Trophoblast cell (in vitro differentiated cells and primary cell): ENCODE measurements around the gene BCL7C.

Experiments used
- DNase-seq, 2 donors: peaks; one replicate each; pipeline ENCODE4 v3.0.0-alpha.2; 2016
- H2AFZ ChIP-seq: 2 replicates; pipeline ENCODE4 v1.6.1; 2013; ENCODE audit warnings: low read length, moderate library complexity, mild to moderate bottlenecking; ENCODE audit not compliant: insufficient read depth, poor library complexity
- H2AK5ac ChIP-seq: 2 replicates; pipeline ENCODE4 v1.6.1; 2013; ENCODE audit warnings: mild to moderate bottlenecking, low read length
- H2BK120ac ChIP-seq: 2 replicates; pipeline ENCODE4 v1.6.1; 2013; ENCODE audit warnings: low read length, mild to moderate bottlenecking, moderate library complexity; ENCODE audit not compliant: insufficient read depth, poor library complexity
- H2BK12ac ChIP-seq: 2 replicates; pipeline ENCODE4 v1.6.1; 2013; ENCODE audit warnings: mild to moderate bottlenecking, low read length, moderate library complexity
- H2BK5ac ChIP-seq: 2 replicates; pipeline ENCODE4 v1.6.1; 2013; ENCODE audit warnings: low read length, low read depth, moderate library complexity, mild to moderate bottlenecking; ENCODE audit not compliant: poor library complexity
- H3K14ac ChIP-seq: 2 replicates; pipeline ENCODE4 v1.6.1; 2013; ENCODE audit warnings: mild to moderate bottlenecking, low read length
- H3K18ac ChIP-seq: 2 replicates; pipeline ENCODE4 v1.6.1; 2013; ENCODE audit warnings: mild to moderate bottlenecking, low read length
- H3K23ac ChIP-seq: 2 replicates; pipeline ENCODE4 v1.6.1; 2013; ENCODE audit warnings: low read length
- H3K27ac ChIP-seq: 2 replicates; pipeline ENCODE4 v1.5.1; 2013; ENCODE audit warnings: low read depth, mild to moderate bottlenecking, inconsistent platforms, low read length, moderate library complexity
- H3K27me3 ChIP-seq: 2 replicates; pipeline ENCODE4 v1.6.1; 2013; ENCODE audit warnings: inconsistent platforms, mild to moderate bottlenecking, low read length, moderate library complexity; ENCODE audit not compliant: insufficient read depth
- H3K36me3 ChIP-seq, 2 experiments: 1 replicate in 1 of 2; 2 replicates in 1 of 2; pipeline ENCODE4 v1.6.1; 2013; ENCODE audit warnings: low read length in 2 of 2, mild to moderate bottlenecking in 2 of 2, moderate library complexity in 1 of 2; ENCODE audit not compliant: insufficient read depth in 2 of 2, control insufficient read depth in 1 of 2
- H3K4ac ChIP-seq: 2 replicates; pipeline ENCODE4 v1.6.1; 2013; ENCODE audit warnings: low read depth, mild to moderate bottlenecking, low read length, moderate library complexity
- H3K4me1 ChIP-seq, 2 experiments: 1 replicate in 1 of 2; 2 replicates in 1 of 2; pipeline ENCODE4 v1.6.1; 2013; ENCODE audit warnings: low read length in 2 of 2, mild to moderate bottlenecking in 2 of 2, moderate library complexity in 1 of 2; ENCODE audit not compliant: insufficient read depth in 2 of 2, control insufficient read depth in 1 of 2
- H3K4me2 ChIP-seq: 2 replicates; pipeline ENCODE4 v1.6.1; 2013; ENCODE audit warnings: inconsistent platforms, mild to moderate bottlenecking, low read length, moderate library complexity
- H3K4me3 ChIP-seq: 2 replicates; pipeline ENCODE4 v1.5.1; 2013; ENCODE audit warnings: mild to moderate bottlenecking, low read depth, low read length, inconsistent platforms
- H3K79me1 ChIP-seq: one replicate; pipeline ENCODE4 v1.6.1; 2013; ENCODE audit warnings: low read length
- H3K79me2 ChIP-seq: 2 replicates; pipeline ENCODE4 v1.6.1; 2013; ENCODE audit warnings: low read length, mild to moderate bottlenecking; ENCODE audit not compliant: control insufficient read depth, insufficient read depth, poor library complexity
- H3K9ac ChIP-seq: 2 replicates; pipeline ENCODE4 v1.6.1; 2013; ENCODE audit warnings: mild to moderate bottlenecking, low read length
- H3K9me3 ChIP-seq: 2 replicates; pipeline ENCODE4 v1.6.1; 2013; ENCODE audit warnings: low read depth, mild to moderate bottlenecking, control low read depth, inconsistent platforms, low read length; ENCODE audit not compliant: insufficient read depth
- H4K12ac ChIP-seq: 2 replicates; pipeline ENCODE4 v1.6.1; 2013; ENCODE audit warnings: low read depth, mild to moderate bottlenecking, low read length, moderate library complexity
- H4K8ac ChIP-seq: 2 replicates; pipeline ENCODE4 v1.6.1; 2013; ENCODE audit warnings: low read depth, mild to moderate bottlenecking, low read length, moderate library complexity
- H4K91ac ChIP-seq: one replicate; pipeline ENCODE4 v1.6.1; 2013; ENCODE audit warnings: low read depth, mild to moderate bottlenecking, low read length, moderate library complexity
- WGBS: extraction: QIAGEN DNeasy Blood & Tissue Kit; methylation state at CpG from one replicate; pipeline ENCODE4 v1.1.7; 2013; ENCODE audit warnings: missing lambda C conversion rate; ENCODE audit not compliant: insufficient read length, insufficient coverage; ENCODE audit errors: extremely low coverage; 5-methylcytosine and 5-hydroxymethylcytosine counted together

Gene BCL7C

DNA sequence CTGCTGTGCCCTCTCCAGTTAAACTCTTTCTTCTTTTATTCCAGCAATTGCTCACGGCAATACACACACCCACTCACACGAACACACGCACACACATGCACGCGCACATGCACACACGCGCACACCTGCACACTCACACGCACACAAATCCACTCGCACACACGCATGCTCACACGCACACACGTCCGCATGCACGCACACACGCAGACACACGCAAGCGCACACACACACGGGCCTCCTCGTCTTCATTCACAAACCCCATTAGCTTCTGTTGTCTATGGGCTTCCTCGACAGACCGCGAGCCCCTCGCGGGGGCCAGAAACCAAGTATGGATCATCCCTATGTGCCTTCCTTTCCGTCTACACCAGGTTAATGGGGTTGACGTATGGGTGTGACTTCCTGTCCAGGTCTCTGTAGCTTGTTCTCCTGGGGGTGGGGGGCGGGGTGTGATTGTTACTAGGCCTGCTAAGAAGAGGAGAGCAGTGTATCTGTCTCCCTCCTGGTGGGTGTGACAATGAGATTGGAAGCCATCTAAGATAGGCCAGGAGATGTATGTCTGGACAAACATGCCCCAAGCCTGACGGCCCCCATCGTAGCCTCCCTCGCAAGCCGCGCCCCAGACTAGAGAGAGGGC, 1.9 kb upstream of the BCL7C start:
- peak overlapping the region; percentile 19 for H4K8ac ChIP-seq
- H3K9me3 ChIP-seq, result peaks cover 2% of the 10 kb centered on the region
- no peak for DNase-seq
- peaks cover 7% of the 10 kb centered on the region in 2 experiments for H3K36me3 ChIP-seq
- H3K4me3 ChIP-seq, result peak overlapping the region; percentile 41
- peak overlapping the region; percentile 64 for H3K14ac ChIP-seq
- H3K18ac ChIP-seq, result peak overlapping the region; percentile 17
- peak overlapping the region; percentile 2 for H4K12ac ChIP-seq
- H3K4ac ChIP-seq, result peak overlapping the region; percentile 33
- H3K27me3 ChIP-seq, result no peaks in the 10 kb centered on the region
- no peak overlapping the region for H3K23ac ChIP-seq
- H2AFZ ChIP-seq, result peak overlapping the region; percentile 88
- peak overlapping the region; percentile 15 for H2BK12ac ChIP-seq
- H3K79me1 ChIP-seq, result peaks cover 22% of the 10 kb centered on the region
- H3K9ac ChIP-seq, result peak overlapping the region; percentile 49
- peaks cover 17 to 28% of the 10 kb centered on the region in 2 experiments for H3K4me1 ChIP-seq
- H2AK5ac ChIP-seq, result peak overlapping the region; percentile 15
- peak overlapping the region; percentile 91 for H2BK120ac ChIP-seq
- WGBS, result 100% methylated on average over 6 of the region's 32 CpGs
- H4K91ac ChIP-seq, result peak overlapping the region; percentile 97
- H2BK5ac ChIP-seq, result peak overlapping the region; percentile 94
- H3K79me2 ChIP-seq, result peaks cover 18% of the 10 kb centered on the region
- H3K27ac ChIP-seq, result peak overlapping the region; percentile 98
- peak overlapping the region; percentile 59 for H3K4me2 ChIP-seq

- no peaks in the 10 kb centered on the region for H3K27me3 ChIP-seq
- peaks cover 22% of the 10 kb centered on the region for H3K79me1 ChIP-seq
- peak overlapping the region; percentile 42 for H3K9ac ChIP-seq
- peaks cover 17 to 28% of the 10 kb centered on the region in 2 experiments for H3K4me1 ChIP-seq
- peak overlapping the region; percentile 38 for H3K18ac ChIP-seq
- peak overlapping the region; percentile 1 for H2AK5ac ChIP-seq
- peaks cover 2% of the 10 kb centered on the region for H3K9me3 ChIP-seq
- H4K12ac ChIP-seq, result peak overlapping the region; percentile 20
- H3K36me3 ChIP-seq, result peaks cover 7 to 8% of the 10 kb centered on the region in 2 experiments
- peak overlapping the region; percentile 28 for H4K91ac ChIP-seq
- DNase-seq, result no peak
- no peak overlapping the region for H2BK5ac ChIP-seq
- peak overlapping the region; percentile 17 for H3K14ac ChIP-seq
- no peak overlapping the region for H3K4ac ChIP-seq
- H2BK120ac ChIP-seq, result peak overlapping the region; percentile 20
- WGBS, result no CpG with 5 or more reads among the region's 16 CpGs
- peak overlapping the region; percentile 62 for H3K4me3 ChIP-seq
- peak overlapping the region; percentile 50 for H2AFZ ChIP-seq
- peak overlapping the region; percentile 98 for H3K27ac ChIP-seq
- H3K23ac ChIP-seq, result no peak overlapping the region
- H3K4me2 ChIP-seq, result peak overlapping the region; percentile 69
- peak overlapping the region; percentile 60 for H4K8ac ChIP-seq
- peak overlapping the region; percentile 14 for H2BK12ac ChIP-seq
- H3K79me2 ChIP-seq, result peaks cover 18% of the 10 kb centered on the region
Observed at GRCh38 chr16:30894540-30895368, 877 bp upstream of the BCL7C start.

GRCh38 chr16:30893417-30893743, 497 bp downstream of the BCL7C start:
- peak overlapping the region; percentile 67 for H4K8ac ChIP-seq
- H4K91ac ChIP-seq, result peak overlapping the region; percentile 65
- H3K4me3 ChIP-seq, result peak overlapping the region; percentile 83
- peaks cover 15% of the 10 kb centered on the region in 2 experiments for H3K36me3 ChIP-seq
- H2BK120ac ChIP-seq, result peak overlapping the region; percentile 5
- H3K27ac ChIP-seq, result peak overlapping the region; percentile 85
- no peak overlapping the region for H2BK12ac ChIP-seq
- H3K4ac ChIP-seq, result peak overlapping the region; percentile 3
- WGBS, result no CpG with 5 or more reads among the region's 11 CpGs
- no peaks in the 10 kb centered on the region for H3K27me3 ChIP-seq
- H3K14ac ChIP-seq, result peak overlapping the region; percentile 47
- peak overlapping the region; percentile 10 for H2AK5ac ChIP-seq
- peak overlapping the region; percentile 77 for H3K9ac ChIP-seq
- DNase-seq, result no peak
- H3K18ac ChIP-seq, result peak overlapping the region; percentile 8
- no peak overlapping the region for H3K23ac ChIP-seq
- peaks cover 2% of the 10 kb centered on the region for H3K9me3 ChIP-seq
- H4K12ac ChIP-seq, result peak overlapping the region; percentile 20
- H2BK5ac ChIP-seq, result peak overlapping the region; percentile 1
- peaks cover 18% of the 10 kb centered on the region for H3K79me2 ChIP-seq
- peaks cover 22% of the 10 kb centered on the region for H3K79me1 ChIP-seq
- H3K4me1 ChIP-seq, result peaks cover 17 to 28% of the 10 kb centered on the region in 2 experiments
- peak overlapping the region; percentile 84 for H3K4me2 ChIP-seq
- H2AFZ ChIP-seq, result peak overlapping the region; percentile 6

DNA sequence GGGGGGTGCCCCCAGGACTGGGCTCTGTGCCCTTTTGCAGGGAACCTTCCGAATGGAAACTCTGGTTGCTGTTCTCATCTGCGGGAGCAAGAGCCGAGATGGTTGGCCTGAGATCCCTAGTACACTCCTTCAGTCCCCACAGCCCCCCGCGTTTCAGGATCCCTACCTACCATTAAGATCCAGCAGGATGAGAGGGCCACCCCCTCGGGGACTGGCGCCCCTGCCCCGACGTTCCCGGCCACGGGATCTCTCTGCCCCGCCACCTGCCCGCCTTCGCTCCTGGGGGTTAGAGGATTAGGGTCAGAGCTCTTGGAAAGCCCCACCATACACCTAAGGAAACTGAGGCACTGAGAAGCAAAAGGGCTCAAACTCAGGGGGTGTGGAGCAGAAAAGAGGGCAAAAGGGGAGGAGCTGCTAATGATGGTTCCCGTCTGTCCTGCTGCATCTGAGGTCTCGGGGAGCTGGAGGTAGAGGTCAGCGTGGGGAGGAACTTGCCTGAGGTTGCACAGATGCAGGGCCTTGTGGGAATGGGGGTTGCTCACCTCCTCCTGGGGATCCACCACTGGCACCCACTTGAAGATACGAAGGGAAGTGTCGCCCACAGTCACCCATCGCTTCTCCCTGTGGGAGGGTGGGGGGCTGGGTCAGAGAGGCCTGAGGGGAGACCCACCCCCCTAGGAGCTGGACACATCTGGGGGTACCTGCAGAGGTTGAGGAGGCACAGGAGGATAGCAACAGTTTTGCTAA, 1.0 kb downstream of the BCL7C start:
- peak overlapping the region; percentile 47 for H3K14ac ChIP-seq
- H4K91ac ChIP-seq, result peak overlapping the region; percentile 65
- peaks cover 2% of the 10 kb centered on the region for H3K9me3 ChIP-seq
- H2AFZ ChIP-seq, result peak overlapping the region; percentile 6
- no peak overlapping the region for H2BK12ac ChIP-seq
- peaks cover 18% of the 10 kb centered on the region for H3K79me2 ChIP-seq
- DNase-seq, result no peak
- H4K8ac ChIP-seq, result peak overlapping the region; percentile 17
- H2BK5ac ChIP-seq, result no peak overlapping the region
- H2AK5ac ChIP-seq, result peak overlapping the region; percentile 10
- H3K36me3 ChIP-seq, result peaks cover 17% of the 10 kb centered on the region in 2 experiments
- peaks cover 17 to 28% of the 10 kb centered on the region in 2 experiments for H3K4me1 ChIP-seq
- H3K27ac ChIP-seq, result no peak overlapping the region
- H2BK120ac ChIP-seq, result no peak overlapping the region
- peak overlapping the region; percentile 20 for H4K12ac ChIP-seq
- peak overlapping the region; percentile 3 for H3K4ac ChIP-seq
- WGBS, result no CpG with 5 or more reads among the region's 20 CpGs
- peak overlapping the region; percentile 77 for H3K9ac ChIP-seq
- H3K79me1 ChIP-seq, result peaks cover 22% of the 10 kb centered on the region
- H3K27me3 ChIP-seq, result no peaks in the 10 kb centered on the region
- H3K18ac ChIP-seq, result peak overlapping the region; percentile 8
- peak overlapping the region; percentile 84 for H3K4me2 ChIP-seq
- no peak overlapping the region for H3K23ac ChIP-seq
- peak overlapping the region; percentile 83 for H3K4me3 ChIP-seq
